HG03280 (cell line): ENCODE data around the gene TMEM256.

Experiments
- ATAC-seq: cut with Tn5 transposase; IDR thresholded peaks from one replicate; pipeline ENCODE4 v1.9.1; 2021; ENCODE audit warnings: mild to moderate bottlenecking, moderate library complexity; ENCODE audit not compliant: unreplicated experiment

Gene TMEM256

DNA sequence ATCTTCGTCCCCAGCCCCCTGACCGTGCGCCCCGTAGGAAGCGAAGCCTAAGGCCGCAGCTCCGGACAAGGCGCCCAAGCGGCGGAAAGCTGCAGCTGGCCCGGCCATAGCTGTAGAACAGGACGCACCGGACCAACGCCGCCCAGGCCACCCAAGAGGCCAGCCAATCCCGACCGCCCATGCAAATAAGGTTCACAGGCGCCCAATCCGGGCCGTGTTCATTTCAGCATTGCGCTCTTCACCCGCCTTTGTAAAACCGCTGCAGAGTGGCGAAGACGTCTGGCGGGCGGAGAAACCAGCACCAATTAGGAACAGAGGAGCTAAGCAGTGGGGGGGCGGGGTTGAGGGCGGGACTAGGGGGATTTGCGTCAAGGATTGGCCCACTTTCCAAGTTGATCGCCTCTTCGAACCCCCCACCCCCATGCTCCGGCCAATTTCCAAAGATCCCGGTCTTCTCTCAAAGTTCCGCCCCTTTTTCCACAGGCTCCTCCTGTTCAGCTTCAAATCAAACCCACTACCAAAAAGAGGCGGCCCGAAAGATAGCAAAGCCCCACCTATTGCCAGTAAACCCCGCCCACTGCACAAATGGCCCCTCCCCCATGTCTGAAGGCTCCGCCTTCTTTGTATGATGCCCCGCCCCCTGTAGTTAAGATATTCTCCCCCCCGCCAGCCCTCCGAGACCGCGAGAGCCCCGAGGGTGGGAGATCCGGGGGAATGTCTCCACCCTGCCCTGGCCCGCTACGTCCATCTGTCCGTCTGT lies at the start of gene TMEM256:
TSS of gene TMEM256 (minus strand) at position 121 of the 760 bp plus-strand sequence. CDS start at position 108, 13 bp downstream.
- peak; percentile 93 for ATAC-seq

DNA sequence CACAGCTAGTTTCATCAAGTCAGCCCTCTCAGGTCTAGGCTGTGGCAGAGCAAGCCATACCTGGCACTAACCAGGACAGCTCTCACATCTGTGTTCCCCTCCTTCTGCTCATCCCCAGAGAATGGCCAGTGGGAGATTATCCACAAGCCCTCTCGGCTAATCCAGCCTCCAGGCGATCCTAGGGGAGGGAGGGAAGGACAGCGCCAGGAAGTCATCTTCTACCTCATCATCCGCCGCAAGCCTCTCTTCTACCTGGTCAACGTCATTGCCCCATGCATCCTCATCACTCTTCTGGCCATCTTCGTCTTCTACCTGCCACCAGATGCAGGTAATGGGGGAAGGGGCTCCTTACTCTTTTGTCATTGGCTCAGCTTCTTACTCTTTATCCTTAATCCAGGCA lies 44.6 kb upstream of the TMEM256 start:
- no peak for ATAC-seq

DNA sequence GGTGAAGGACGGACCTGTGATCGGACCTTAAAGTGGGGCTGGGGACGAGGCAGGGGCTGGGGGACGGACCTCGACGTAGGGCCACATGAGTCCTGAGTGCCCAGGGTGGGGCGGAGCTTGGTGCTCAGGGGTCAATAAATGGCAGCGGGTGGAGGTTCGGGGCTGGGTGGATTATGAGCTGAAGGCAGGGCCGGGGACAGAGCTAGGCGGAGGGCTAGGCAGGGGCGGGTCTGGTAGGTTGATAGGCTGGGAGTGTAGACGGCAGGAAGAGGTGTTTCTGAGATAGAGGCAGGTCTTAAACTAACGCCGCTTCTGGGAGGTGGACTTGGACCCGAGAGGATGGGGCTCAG lies 41.7 kb upstream of the TMEM256 start:
- no peak for ATAC-seq

DNA sequence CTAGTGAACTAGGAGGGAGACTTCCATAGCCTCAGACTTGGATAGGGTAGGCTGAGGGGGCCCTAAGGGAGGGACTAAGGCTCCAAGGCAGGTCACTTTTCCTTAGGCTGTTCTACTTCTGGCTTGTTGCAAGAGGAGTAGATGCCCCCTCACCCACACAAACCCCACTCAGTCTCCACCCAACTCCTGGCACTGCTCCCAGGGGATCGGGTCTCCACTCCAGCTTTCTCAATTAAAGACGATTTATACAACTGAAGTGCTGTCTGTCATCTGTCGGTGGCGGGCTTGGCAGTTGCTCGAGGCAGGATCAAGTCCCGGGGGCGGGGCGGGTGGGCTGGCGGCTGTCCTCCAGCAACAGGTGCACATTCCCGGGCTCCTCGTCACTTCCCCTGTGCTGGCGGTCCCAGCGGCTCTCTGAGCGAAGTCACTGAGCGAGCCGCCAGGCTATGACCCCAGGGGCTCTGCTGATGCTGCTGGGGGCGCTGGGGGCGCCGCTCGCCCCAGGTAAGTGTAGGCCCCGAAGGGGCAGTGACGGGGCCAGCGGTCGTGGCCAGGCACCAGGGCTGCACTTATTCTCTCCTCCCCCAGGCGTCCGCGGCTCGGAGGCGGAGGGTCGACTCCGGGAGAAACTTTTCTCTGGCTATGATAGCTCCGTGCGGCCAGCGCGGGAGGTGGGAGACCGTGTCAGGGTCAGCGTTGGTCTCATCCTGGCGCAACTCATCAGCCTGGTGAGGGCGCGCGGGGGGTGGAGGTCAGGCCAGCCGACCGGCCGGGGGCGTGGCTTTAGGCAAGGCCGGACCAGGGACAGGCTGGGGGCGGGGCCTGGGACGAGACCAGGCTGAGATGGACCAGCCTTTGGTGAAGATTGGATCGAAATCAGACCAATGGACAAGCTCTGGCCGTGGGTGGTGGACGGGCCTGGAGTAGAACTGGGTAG lies 41.1 kb upstream of the TMEM256 start, which contains the start of gene CHRNB1:
TSS of gene CHRNB1 (plus strand) at position 380 of the 937 bp plus-strand sequence. CDS start at position 447, 67 bp downstream.
- ATAC-seq: no peak

DNA sequence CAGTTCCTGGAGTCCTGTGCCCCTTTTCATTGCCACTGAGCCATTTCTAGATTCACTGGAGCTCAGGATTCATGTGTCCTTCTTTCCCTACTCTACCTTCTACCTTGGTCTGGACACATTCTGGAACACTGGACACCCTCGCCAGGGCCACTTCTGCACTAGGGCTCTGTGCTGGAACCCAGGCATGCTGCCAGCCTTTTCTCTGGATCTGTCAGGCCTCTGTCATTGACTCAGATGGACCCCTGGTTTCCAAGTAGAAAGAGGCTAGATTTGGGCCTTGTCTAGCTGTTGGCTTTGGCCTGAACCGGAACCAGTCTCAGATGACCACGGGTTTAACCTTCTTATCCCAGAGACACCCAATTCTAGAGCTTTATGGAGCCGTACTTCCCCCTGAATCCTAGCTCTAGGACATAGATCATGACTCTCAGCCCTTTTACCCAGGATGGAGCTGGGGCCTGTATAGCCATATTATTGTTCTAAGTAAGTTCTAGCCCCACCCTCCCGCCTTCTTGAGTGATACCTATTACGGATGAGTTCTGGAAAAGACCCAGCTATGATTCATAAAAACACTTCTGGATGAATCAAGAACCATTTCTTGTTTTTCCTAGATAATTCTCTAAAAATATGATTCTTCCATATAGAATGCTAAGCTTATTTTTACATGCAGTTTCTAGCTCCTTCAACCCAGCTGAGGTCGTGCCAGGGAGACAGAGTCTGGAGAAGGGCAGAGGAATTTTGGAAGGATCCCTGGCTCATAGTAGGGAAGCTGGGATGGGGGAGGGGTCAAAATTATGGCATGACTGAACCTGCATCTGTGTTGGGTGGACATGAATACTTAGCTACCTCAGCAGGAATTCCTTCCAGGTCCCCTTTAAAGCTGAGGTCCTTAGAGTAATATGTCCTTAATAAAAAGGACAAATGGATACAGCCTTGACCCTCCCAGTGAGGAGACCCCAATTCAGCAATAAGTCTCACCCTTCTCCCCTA lies 39.9 kb upstream of the TMEM256 start:
- ATAC-seq: no peak

DNA sequence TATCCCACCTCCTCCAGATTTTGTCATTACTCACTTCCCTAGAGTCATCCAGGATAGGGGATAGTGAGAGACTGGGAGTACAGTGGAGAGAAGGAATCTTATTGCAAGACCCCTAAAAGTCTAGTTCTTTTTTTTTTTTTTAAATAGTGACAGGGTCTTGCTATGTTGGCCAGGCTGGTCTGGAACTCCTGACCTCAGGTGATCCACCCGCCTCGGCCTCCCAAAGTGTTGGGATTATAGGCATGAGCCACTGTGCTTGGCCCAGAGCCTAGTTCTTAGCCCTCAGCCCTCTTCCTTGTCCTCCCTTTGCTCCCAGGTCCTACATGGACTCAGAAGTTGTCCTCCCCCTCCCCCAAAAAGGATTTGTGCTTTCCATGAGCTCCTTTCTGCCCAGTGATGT lies 38.2 kb upstream of the TMEM256 start:
- no peak for ATAC-seq

DNA sequence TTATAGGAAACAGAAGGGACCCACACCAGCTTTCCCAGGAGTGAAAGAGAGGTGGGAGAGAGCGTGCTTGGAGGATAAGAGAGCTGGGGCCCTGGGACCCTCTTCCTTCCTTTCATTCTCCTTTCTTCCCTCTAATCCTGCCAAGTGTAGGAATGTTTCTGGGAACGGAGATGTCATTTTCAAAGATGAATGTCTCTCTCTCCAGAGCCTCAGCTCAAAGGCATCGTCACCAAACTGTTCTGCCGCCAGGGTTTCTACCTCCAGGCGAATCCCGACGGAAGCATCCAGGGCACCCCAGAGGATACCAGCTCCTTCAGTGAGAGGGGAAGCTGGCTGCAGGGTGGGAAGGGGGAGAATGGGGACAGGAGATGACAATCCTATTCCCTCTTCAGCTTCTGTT lies 37.4 kb upstream of the TMEM256 start:
- no peak for ATAC-seq

DNA sequence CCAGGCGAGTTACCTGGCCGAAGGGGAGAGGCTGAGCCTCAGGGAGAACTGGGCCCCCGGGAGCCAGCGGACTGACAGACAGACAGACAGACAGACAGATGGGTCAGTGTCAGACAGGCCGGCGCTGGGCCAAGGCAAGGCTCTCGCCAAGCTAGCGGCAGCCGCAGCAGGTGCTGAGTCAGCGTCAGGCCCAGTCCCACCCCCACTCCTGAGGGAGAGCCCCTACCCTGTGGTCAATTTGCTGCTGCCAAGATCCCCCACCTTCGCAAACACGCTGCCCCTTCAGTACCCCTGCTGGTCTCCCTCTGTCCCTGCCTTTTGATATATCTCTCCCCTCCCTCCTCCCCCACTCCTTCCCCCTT lies 36.9 kb upstream of the TMEM256 start:
- ATAC-seq: no peak

DNA sequence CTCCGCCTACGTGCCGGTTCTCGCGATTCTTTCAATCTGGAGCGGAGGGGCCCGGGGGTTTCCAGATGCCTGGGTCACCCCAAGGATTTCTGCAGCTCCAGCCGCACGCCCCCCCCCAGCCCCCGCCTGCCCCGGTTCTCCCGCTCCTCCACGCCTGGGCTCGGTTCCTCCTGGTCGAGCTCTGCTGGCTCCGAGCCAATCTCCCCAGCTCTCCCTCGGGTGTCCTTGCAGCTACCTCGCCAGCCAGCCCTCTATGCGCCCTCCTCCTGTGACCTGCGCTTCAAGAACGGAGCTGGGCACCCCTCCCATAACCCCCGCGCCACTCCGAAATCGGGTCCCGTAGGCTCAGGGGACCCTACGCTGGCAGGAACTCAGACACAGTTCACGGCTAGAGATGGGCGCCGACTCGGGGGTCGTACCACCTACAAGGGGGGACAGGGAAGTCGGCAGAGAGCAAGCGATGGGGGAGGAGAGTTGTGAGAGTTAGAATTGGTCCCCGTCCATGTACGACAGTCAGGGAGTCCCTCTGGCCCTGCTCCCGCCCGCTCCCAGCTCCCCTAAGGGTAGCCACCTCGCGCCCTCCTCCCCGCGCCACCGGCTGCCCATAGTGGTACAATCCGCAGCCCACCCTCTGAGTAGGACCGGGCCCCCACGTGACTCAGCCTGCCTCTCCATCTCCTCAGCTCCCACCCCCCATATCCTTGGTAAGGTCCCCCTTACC lies 36.4 kb upstream of the TMEM256 start:
- ATAC-seq: no peak

DNA sequence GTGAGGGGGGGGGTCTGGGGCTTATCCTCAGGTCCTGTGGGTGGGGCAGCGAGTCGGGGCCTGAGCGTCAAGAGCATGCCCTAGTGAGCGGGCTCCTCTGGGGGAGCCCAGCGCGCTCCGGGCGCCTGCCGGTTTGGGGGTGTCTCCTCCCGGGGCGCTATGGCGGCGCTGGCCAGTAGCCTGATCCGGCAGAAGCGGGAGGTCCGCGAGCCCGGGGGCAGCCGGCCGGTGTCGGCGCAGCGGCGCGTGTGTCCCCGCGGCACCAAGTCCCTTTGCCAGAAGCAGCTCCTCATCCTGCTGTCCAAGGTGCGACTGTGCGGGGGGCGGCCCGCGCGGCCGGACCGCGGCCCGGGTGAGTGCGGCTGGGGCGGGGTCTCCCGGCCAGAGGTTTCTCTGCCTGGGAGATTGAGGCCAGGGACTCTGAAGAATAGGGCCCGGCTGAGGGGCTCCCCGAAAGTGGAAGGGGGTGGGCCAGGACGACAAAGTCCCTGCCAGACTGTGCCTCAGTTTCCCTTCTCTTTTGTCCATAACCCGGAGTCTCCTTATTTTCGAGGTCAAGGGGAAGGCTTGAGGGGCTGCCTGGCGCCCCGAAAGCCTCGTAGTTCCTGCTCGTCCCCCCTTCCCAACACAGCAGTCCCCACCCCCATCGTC lies 35.7 kb upstream of the TMEM256 start, which contains the start of gene FGF11:
TSS of gene FGF11 (plus strand) at position 51 of the 651 bp plus-strand sequence. CDS start at position 160, 109 bp downstream.
- no peak for ATAC-seq

DNA sequence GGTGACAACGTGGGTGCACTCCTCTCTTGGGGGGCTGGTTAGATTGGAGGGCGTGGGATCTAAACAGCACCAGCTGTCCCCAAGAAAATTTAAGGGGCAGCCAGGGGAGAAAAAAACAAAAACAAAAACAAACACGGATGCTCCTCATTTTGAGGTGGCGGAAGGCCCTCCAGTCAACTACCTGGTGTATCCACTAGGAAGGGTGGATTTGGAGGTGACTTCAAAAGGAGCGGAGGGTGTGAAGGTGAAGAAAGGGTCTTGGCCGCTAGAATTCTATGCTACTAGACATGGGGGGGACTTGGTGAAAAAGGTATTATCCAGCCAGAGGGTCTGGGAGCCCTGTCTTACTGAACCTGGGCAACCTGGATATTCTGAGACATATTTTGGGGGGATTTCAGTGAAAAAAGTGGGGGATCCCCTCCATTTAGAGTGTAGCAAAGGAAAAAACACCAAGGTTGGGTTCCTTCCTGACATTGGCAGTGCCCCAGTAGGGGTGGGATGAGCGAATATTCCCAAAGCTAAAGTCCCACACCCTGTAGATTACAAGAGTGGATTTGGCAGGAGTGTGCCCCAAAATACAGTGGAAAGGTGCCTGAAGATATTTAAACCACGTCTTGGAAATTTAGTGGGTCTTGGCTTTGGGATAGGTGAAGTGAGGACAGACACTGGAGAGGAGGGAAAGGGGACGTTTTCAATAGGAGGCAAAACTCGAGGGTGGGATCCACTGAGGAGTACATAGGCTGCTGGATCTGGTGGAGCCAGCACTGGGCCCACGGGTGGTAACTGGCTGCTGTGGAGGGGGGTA lies 35.0 kb upstream of the TMEM256 start:
- no peak for ATAC-seq

DNA sequence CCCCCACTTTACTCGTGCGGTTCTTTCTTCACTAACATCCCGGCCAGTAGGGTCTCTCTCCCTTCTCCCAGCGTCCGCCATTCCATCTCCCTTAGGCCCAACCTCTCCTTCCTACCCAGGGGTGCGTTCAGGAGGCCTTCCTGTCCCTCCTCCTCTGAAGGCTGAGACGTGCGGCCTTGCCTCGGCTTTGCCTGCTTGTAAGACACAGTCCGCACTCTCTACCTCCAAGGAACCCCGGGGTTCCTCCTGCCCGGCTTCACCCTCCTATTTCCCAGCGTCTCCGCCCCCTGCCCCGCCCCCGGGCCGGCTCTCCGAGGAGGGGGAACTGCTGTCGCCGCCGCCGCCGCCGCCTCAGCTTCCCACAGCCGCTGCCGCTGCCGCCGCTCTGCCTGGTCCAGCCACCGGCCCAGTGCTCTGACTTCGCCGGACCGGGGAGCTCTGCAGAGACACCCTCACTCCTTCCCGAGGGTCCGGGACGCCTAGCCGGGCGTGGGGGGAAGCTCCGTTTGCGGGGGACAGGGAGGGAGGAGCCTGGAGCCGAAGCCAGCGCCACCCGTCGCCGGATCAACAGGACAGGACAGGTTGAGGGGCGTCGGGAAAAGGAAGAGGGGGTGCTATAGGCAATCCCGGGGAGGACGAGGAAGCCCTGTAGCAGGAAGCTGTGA lies 34.2 kb upstream of the TMEM256 start:
- ATAC-seq: no peak

DNA sequence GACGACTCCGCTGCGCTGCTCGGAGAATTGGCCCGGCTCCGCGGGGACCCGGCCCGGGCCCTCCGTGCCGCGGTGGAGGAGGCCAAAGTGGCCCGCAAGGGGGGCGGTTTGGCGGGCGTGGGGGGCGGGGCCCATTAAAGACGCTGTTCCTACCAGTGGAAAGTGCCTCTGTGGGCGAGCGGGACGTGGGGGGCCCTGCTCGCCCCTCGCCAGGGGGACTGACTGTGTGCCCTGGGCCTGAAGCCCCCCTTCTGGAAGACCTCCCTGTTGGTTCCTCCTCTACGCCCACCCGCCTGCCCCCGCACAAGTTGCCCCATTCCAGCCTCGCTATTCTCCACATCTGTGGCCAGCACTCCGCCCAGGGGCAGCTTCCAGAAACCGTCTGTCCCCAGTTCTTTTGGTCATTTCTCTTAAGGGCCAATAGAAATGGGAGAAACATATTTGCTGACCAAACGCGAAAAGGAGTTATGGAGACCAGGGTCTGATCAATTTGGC lies 33.5 kb upstream of the TMEM256 start:
- no peak for ATAC-seq

DNA sequence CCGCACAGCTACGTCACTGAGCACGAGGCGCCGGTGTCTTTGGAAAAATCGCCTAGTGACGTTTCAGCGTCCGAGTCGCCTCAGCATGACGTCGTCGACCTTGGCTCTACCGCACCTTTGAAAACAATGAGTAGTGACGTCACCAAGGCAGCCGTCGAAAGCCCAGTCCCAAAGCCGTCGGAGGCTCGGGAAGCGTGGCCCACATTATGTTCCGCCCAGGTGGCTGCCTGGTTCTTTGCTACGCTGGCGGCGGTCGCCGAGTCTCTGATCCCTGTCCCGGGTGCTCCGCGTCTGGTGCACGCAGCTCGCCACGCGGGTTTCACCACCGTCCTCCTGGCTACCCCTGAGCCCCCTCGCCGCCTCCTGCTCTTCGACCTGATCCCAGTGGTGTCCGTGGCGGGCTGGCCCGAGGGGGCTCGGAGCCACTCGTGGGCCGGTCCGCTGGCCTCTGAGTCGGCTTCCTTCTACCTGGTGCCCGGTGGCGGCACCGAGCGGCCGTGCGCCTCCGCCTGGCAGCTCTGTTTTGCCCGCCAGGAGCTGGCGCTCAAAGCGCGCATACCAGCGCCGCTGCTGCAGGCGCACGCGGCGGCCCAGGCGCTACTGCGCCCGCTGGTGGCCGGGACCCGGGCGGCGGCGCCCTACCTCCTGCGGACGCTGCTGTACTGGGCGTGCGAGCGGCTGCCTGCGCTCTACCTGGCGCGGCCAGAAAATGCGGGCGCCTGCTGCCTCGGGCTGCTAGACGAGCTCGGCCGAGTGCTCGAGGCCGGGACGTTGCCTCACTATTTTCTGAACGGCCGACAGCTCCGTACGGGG lies 32.9 kb upstream of the TMEM256 start:
- ATAC-seq: no peak

DNA sequence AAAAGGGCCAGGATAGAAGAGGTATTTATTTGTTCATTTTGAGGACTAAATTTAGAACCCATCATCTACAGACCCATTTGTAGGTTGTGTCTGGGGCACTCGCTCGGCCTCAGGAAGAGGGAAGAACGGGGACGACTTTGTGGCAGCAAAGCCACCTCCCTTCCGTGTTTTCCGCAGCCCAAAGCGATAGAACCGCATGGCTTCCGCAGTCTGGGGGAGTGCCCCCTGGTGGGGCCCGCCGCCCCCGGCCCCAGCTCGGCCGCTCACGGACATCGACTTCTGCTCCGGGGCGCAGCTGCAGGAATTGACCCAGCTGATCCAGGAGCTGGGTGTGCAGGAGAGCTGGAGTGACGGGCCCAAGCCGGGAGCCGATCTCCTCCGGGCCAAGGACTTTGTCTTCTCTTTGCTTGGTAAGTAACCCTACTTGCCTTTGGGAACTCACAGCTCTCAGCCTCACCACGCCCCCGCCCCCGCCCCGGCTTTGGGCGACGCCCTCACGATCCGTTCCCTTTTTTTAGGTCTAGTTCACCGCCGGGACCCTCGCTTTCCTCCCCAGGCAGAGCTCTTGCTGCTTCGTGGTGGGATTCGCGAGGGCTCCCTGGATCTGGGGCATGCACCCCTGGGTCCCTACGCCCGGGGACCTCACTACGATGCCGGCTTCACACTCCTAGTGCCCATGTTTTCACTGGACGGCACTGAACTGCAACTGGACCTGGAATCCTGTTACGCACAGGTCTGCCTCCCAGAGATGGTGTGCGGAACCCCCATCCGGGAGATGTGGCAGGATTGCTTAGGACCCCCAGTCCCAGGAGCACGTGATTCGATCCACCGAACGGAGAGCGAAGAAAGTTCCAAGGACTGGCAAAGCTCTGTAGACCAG lies 32.0 kb upstream of the TMEM256 start:
- ATAC-seq: peak; percentile 17

DNA sequence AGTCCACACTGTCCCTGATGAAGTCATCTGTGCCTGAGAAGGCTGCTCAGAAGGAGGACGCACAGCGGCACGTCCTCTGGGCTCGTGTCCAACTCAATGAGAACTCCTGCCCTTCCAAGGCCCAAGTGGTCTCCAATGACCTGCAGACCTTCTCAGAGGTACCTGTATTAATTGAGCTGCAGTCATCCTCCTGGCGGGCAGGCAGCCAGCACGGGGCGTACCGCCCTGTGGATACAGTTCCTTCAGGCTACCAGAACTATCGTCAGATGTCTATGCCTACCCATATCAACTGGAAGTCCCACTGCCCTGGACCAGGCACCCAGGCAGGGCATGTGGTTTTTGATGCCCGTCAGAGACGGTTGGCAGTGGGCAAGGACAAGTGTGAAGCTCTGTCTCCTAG lies 28.4 kb upstream of the TMEM256 start:
- ATAC-seq: no peak
